ENCODE results near the gene CLDN19.

DNA sequence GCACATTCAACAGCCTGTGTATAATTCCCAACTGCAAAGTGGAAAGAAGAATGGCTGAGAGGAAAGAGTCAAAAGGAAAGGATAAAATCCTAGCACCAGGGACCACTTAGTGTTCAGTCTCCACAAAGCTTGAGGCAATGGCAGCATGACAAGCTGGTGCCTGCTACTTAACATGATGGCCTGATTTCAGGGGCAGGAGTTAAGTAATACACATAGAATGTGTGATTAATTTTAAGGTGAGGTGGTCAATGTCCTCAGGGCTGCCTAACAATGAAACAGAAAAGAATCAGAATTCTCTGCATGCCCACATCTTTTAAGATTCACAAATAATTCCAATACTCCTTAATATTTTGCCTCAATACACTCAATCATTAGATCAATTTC lies 17.8 kb upstream of the CLDN19 start:
- TF ChIP-seq, protein P1, sequence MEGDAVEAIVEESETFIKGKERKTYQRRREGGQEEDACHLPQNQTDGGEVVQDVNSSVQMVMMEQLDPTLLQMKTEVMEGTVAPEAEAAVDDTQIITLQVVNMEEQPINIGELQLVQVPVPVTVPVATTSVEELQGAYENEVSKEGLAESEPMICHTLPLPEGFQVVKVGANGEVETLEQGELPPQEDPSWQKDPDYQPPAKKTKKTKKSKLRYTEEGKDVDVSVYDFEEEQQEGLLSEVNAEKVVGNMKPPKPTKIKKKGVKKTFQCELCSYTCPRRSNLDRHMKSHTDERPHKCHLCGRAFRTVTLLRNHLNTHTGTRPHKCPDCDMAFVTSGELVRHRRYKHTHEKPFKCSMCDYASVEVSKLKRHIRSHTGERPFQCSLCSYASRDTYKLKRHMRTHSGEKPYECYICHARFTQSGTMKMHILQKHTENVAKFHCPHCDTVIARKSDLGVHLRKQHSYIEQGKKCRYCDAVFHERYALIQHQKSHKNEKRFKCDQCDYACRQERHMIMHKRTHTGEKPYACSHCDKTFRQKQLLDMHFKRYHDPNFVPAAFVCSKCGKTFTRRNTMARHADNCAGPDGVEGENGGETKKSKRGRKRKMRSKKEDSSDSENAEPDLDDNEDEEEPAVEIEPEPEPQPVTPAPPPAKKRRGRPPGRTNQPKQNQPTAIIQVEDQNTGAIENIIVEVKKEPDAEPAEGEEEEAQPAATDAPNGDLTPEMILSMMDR (conservative IDR thresholded peaks at IDR 0.05 in 1 of 2, IDR thresholded peaks at IDR 0.05 in 1 of 2; ENCODE audit: extremely low read depth in 1 of 2, insufficient read depth in 1 of 2, low read depth in 1 of 2, low read length in 2 of 2), result no peak
- no peak for TF ChIP-seq EZH2 (IDR thresholded peaks at IDR 0.05; ENCODE audit: borderline replicate concordance, low read length)

All from mammary epithelial cell (primary cell).